GM10248 (cell line): ENCODE measurements around the gene SLC12A9.

ENCODE experiments used
- CTCF ChIA-PET: fragments of 300-600 bp; sonication (Branson Sonifier 250); formaldehyde crosslinking; extraction: SDS; loops from one replicate; lab custom pipeline; 2021; ENCODE audit warnings: antibody characterized with exemption; lab: Yijun Ruan, JAX
- POLR2A ChIA-PET: fragments of 350-650 bp; sonication (Branson Sonifier 250); formaldehyde crosslinking; extraction: SDS; loops from one replicate; lab custom pipeline; 2020; ENCODE audit warnings: antibody characterized with exemption; lab: Yijun Ruan, JAX
- DNase-seq: peaks from one replicate; pipeline ENCODE4 v3.0.0; 2012; ENCODE audit errors: extremely low spot score
- CTCF ChIP-seq: IDR thresholded peaks from 2 replicates; pipeline ENCODE4 v1.5.1; 2012; ENCODE audit warnings: mild to moderate bottlenecking, low read depth; ENCODE audit errors: extremely low read depth, missing control alignments, control extremely low read depth

SLC12A9 gene

GRCh38 chr7:100835903-100836811 lies 16.4 kb upstream of the SLC12A9 start:
- ChIA-PET POLR2A (interaction anchor here (0.6 kb wide), 1 partner anchor 13 kb away, joined by 4 read pairs; no protein-coding TSS in a partner anchor), CTCF (interaction anchor here (1.0 to 2.5 kb wide), 4 partner anchors 14 to 110 kb away, joined by 3 to 7 read pairs (median 4); partner anchors contain the start of gene SLC12A9)
- no peak for TF ChIP-seq CTCF
- no peak for DNase-seq

GRCh38 chr7:100836812-100837098 lies 15.8 kb upstream of the SLC12A9 start:
- no peak for TF ChIP-seq CTCF
- ChIA-PET CTCF (interaction anchor here (1.2 to 2.5 kb wide), 2 partner anchors 15 to 111 kb away, joined by 4 to 7 read pairs; no protein-coding TSS in a partner anchor), POLR2A (no interaction called here)
- no peak for DNase-seq

GRCh38 chr7:100837099-100837836 lies 15.2 kb upstream of the SLC12A9 start:
- CTCF ChIA-PET, result interaction anchor here (1.0 kb wide), 1 partner anchor 15 kb away, joined by 3 read pairs; the partner anchor contains the start of gene SLC12A9

GRCh38 chr7:100839361-100839760 lies 13.2 kb upstream of the SLC12A9 start:
- ChIA-PET POLR2A (no interaction called here), CTCF (no interaction called here)
- no peak for DNase-seq
- TF ChIP-seq CTCF, result no peak

More at GRCh38 chr7:100837099-100837836, 15.2 kb upstream of the SLC12A9 start:
- POLR2A ChIA-PET, result no interaction called here
- peak; percentile 89 for DNase-seq
- TF ChIP-seq CTCF, result no peak

GRCh38 chr7:100840470-100841100 lies 11.9 kb upstream of the SLC12A9 start:
- no peak for TF ChIP-seq CTCF
- DNase-seq, result no peak
- POLR2A ChIA-PET, result no interaction called here
- CTCF ChIA-PET, result no interaction called here

GRCh38 chr7:100847360-100847759 lies 5.2 kb upstream of the SLC12A9 start:
- CTCF ChIA-PET, result interaction anchor here (0.6 to 7.7 kb wide), 3 partner anchors 14 to 142 kb away, joined by 3 to 188 read pairs (median 3); no protein-coding TSS in a partner anchor

More at GRCh38 chr7:100847360-100847759, 5.2 kb upstream of the SLC12A9 start:
- no peak for DNase-seq
- TF ChIP-seq CTCF, result no peak
- POLR2A ChIA-PET, result no interaction called here
